Stimulated activated CD8-positive, alpha-beta memory T cell treated with anti-CD3 and anti-CD28 coated beads, Interleukin-15, amount 100 ng/mL, for 24 hours (primary cell): Measurements from ENCODE around the gene STK33.
A peak's percentile ranks its signal among the peaks of the same experiment; 100 is the strongest.

Experiments used
- DNase-seq: peaks from one replicate; pipeline ENCODE4 v3.0.0-alpha.2; 2020; ENCODE audit warnings: low read depth

The STK33 gene

GRCh38 chr11:8593935-8594909, at the start of gene STK33:
Gene STK33 (minus strand): TSS chr11:8594228. CDS start chr11:8474905, 119,323 bp downstream.
- DNase-seq: peak; percentile 6

DNA sequence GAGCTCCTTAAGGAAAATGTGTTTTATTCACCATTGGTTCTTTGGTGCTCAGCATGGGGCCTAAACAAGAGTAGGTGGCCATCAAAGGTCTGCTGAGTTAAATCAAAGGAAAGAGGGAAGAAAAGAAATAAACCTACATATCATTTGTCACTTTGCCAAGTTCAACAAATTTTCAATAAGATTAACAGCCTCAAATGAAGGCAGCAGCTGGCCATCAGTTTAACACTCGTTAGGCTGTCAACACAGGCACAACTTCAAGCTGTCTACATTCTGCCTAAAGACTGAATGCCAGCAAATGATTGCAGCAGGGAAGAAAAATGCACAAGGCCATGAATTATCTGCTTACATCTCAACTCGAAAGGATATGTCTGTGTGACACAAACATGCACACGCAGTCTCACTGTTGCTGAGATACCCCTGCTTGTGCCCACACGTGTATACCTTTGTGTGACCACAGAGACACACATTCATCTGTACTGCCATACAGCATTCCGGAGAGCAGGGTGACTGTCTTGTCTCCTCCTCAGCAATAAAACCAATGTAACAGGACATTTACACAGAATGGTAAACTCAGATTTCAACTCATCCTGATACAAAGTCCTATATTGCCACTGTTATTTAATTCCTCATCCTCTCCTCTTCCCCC, 48.3 kb upstream of the STK33 start:
- no peak for DNase-seq

DNA sequence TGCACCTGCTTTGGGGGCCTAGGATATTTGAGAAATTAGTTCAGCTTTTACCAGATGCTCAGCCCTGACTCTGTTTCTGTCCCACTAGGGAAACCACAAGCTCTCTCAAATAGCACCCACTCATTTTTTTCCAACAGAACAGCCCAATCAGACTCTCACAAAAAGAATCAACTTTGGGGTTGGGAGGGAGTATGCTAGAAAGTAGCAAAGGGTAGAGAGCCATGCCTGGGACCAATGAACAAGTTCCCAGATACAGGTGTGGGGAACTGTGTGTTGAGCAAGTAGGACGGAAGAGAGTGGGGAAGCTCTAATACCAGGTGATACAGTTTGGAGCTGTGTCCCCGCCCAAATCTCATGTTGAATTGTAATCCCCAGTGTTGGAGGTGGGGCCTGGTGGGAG, 47.3 kb upstream of the STK33 start:
- no peak for DNase-seq

DNA sequence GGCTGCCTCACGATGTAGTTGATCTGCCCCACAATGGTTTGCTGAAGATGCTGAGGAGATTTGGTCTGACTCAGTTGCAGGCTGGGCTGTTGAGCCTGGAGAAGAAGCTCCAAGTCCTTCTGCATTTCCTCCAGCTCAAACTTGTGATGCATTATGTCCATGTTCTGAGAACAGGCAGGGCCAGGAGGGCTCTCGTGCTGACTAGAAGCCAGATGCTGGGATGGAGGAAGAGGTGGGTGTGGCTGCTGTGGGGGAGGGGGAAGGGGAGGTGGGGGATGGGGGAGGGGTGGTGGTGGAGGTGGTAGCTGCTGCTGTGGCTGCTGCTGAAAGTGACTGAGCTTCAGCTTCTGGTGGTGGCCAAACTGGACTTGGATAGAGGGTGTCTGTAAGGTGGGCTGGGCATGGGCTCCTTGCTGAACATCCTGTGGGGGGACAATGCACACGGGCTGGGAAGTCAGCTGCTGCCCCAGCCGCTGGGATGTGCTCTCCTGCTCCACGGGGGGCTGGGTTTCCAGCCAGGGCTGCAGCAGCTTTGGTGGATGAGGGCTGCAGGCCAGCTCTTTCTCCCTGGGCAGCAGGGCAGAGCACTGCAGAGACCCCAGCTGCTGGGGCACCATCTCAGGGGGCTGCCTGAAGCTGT, 46.4 kb upstream of the STK33 start:
- no peak for DNase-seq

GRCh38 chr11:8639655-8640054, 45.6 kb upstream of the STK33 start:
- DNase-seq: no peak

DNA sequence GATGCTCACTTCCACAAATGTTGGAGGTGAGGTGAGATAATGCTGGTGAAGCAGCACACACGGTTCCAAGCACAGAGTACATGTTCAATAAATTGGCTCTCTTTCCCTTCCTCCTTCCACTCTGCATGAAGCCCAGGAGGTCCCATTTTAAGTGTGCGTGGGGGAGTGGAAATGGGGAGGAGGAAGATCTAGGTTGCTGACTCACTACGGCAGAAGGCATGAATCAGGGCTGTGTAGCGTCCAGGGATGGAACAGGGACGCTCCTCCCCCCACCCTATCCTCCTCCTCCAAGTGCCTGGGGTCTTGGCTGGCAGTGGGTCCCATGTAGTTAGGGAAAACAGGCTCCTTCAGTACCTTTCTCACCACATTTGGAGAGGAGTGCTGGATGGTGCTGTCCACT, 44.3 kb upstream of the STK33 start:
- no peak for DNase-seq

GRCh38 chr11:8636127-8636526, 42.1 kb upstream of the STK33 start:
- no peak for DNase-seq

DNA sequence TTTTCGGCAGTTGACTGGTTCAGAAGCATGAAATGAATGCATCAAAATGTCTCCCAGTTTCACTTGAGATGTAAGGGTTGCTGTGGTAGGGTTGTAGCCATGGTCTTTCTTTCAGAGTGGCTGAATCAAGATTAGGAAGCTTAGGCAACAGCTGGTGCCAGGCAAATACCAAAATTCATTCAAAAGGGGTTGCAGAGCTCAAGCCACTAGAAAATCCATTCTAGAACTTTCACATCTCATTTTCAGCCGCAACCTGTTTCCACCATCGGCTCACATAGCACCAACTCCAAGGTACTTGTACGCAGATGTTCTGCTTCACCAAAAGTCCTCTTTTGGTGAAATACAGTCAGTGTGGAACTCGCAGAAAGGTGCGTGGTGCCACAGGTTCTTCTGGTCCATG, 40.5 kb upstream of the STK33 start:
- no peak for DNase-seq

- DNase-seq: no peak
Observed at GRCh38 chr11:8631395-8632118, 37.5 kb upstream of the STK33 start.

DNA sequence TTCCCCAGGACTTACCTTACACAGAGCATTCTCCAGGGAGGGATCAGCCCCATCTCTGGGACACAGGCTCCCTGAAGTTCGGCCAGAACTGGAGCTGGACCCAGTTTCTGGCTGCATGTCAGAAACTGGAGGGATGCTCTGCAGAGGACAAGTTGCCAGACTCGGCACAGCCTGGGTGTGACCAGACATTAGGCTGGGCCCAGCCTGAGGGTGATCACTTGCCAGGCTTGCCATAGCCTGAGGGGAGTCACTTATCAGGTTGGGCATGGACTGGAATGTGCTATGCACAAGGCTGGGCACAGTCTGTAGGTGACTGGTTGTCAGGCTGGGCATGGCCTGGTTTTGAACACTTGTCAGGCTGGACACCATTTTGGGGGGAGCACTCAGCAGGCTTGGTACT, 30.7 kb upstream of the STK33 start:
- no peak for DNase-seq

- DNase-seq: no peak
Observed at GRCh38 chr11:8621147-8621546, 27.1 kb upstream of the STK33 start.

DNA sequence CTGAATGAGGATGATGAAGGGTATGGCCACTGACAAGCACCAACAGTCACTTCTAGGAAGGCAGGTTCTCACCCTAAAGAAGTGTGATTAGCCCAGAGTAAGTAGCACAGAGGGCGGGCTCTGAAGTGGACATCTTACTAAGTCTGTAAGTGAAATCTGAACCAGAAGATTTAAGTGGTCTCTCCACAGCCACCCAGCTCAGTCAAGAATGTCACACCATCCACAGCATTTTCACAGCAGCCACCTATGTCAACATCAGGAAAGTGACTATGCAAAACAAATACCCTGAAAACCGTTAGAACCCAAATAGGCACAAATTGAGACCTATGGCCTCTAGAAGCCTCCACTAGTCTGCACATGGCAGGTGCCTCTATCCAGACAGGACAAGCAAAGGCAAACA, 23.0 kb upstream of the STK33 start:
- no peak for DNase-seq

GRCh38 chr11:8615291-8616032, 21.4 kb upstream of the STK33 start:
- no peak for DNase-seq

DNA sequence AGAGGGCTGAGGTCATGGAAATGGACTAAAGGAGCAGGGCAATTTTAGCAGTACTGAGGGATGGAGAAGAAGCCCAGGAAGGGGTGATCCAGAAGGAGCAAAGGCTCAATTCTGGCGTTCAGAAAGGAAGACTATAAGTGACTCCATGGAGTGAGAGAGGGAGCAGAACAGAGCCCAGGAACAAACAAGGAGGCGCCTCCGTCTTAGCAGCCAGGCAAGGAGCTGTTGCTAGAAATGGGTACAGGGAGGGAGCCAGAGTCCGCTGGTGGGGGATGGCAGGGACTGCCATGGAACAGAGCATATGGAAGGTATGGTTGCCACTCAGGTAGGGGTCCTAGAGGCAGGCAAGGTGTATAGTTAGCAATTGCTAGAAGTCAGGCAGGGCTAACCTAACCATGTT, 20.5 kb upstream of the STK33 start:
- no peak for DNase-seq

- DNase-seq: no peak
Observed at GRCh38 chr11:8613036-8613435, 19.0 kb upstream of the STK33 start.

DNA sequence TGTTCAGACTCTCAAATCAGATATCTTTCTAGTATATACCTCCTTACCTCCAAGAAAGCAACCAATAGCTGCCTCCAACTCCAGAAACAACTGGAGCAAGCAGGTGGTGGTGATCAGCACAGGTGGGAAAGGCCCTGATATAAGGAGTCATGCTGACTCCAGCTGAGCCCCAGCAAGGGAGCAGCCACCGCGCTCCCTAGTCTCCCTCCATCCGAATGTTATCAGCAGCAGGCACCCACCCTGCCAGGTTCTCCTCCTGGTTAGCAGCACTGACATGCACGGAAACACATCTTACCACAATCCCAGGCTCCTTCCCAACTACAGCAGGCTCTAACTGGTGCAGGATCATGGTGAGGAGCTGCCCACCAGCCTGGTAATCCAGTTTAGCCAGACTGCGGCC, 18.5 kb upstream of the STK33 start:
- DNase-seq: no peak

DNA sequence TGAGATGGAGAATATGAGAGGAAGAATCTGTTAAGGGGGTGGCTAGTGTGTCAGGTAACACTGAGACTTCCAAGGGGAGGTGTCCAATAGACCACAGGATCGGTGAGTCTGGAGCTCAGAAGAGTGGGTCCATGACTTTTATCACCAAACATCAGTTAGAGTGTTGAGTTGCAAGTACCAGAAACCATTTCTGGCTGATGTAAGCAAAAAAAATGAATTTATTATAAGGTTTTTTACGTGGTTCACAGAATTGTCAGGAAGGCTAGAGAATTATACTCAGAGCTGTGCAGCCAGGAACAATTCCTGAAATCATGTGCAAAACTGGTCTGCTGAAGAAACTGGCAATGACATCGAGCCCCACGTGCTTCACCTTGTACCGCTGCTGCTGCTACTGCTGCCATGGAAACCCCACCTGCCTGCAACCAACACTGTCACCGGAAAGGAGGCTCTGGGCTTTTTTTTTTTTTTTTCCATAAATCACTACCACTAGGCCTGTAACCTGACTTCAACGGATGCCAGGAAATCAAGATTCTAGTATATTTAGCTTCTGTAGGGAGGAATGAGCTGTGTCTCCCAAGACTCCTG, 16.6 kb upstream of the STK33 start:
- DNase-seq: no peak

DNA sequence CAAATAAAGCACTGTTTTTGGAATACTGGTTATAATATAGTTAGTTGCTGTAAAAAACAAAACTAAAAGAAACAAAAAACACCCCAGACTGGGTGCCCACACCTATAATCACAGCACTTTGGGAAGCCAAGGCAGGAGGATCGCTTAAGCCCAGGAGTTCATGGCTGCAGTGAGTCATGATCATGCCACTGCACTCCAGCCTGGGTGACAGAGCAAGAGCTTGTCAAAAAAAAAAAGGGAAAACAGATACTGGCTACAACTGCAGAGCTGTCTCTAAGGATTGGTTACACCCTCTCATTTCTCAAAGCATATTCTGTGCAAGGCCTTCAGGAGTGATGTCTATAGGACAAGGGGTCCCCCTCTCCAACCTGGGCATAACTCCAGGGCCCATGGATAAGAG, 14.6 kb upstream of the STK33 start:
- no peak for DNase-seq

GRCh38 chr11:8605971-8606563, 12.0 kb upstream of the STK33 start:
- DNase-seq: no peak

DNA sequence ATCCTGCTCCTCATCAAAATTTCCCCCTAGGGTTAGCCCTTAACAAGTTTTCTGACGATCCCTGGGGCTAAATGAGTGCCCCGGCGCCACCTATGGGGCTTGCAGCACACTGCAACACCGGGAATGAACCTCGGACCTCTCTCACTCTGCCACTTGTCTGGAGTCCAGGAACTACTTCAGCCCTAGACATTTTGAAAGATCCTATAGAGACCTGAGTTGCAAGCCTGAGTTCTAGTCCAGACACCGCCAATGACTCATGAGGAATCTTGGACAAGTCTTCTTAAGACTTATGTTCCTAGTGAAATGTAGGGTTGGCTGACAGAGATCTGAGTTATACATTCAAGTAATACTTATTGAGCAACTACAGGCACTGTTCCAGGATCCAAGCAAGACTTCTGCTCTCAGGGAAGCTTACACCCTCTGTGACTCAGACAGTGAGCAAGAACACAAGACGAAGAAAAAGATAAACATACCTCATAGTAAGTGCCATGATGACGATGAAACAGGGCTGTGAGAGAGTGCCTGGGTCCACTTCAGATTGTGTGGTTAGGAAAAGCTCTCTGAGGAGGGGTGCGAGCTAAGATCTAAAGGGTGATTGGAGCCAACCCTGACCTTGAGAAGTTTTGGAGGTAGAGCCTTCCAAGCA, 10.2 kb upstream of the STK33 start:
- peak; percentile 13 for DNase-seq
